ENCODE measurements around the gene CACNG7.

The CACNG7 gene

GRCh38 chr19:53879140-53880081, 29.7 kb upstream of the CACNG7 start:
- peak; percentile 88 for DNase-seq

DNA sequence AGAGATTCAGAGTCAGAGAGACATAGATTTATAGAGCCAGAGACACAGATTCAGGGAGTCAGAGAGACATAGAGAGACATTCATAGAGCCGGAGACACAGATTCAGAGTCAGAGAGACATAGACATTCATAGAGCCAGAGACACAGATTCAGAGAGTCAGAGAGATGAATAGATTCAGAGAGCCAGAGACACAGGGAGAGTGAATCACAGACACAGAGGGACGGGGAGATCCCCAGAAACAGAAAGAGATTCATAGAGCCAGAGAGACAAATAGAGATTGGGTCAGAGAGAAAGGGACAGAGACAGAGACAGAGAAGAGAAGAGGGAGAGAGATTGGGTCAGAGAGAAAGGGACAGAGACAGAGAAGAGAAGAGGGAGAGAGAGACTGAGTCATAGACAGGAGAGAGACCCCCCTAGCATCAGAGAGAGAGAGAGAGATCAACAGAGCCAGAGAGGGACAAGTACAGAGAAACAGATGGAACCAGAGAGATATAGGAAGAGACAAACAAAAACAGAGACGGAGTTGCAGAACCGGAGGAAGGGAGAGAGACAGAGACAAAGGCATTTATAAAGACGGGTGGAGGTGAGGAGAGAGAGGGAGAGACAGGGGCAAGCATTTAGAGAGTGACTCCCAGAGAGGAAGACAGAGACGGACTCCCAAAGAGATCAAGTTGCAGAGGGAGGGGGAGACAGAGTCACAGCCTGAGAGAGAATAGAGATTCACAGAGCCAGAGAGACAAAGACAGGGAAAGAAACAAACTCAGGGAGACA, 28.2 kb upstream of the CACNG7 start:
- no peak for DNase-seq

DNA sequence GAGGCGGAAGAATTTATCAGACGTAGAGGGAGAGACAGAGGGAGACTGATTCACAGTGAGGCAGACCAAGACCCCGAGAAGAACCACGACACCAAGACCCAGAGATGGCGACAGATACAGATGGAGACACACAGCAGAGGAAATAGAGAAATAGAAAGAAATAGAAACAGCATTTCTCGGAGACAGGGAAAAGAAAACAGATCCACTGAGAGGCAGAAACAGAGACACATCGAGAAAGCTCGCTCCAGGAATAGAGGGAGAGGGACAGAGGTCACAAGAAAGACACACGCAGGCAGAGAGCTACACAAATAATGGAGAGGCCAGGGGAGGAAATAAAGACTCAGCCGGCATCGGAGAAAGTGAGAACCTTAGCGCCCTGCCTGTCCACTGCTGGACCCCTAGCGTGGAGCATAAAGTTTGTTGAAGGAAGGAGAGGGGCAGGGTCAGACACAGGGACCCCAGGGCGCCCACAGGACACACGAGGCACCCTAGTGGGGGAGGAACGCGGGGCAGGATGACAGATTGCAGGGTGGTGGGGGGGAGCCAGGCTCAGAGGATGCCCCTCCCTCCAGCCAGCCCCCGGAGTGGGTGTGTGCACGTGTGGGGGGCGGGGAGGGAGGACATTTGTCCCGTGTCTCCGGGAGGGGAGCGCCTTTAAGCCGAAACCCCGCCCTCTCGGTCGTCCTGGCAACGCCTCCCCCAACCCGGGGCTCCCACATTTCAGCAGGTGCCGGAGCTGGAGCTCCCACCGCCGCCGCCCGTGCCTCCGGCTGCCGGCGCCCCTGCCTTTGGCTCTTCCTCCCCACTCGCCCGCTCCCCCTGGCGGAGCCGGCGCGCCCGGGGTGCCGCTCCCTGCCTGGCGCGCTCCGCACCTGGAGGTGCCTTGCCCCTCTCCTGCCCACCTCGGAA, 27.3 kb upstream of the CACNG7 start, which contains the start of gene PRKCG:
TSS of gene PRKCG (plus strand) at position 716 of the 909 bp plus-strand sequence. CDS start 298 bp downstream, outside the sequence.
- DNase-seq, result peak; percentile 76

- DNase-seq, result no peak
Observed at GRCh38 chr19:53882391-53883050, 26.6 kb upstream of the CACNG7 start.

- DNase-seq, result peak; percentile 57
Observed at GRCh38 chr19:53883231-53883661, 25.8 kb upstream of the CACNG7 start.

DNA sequence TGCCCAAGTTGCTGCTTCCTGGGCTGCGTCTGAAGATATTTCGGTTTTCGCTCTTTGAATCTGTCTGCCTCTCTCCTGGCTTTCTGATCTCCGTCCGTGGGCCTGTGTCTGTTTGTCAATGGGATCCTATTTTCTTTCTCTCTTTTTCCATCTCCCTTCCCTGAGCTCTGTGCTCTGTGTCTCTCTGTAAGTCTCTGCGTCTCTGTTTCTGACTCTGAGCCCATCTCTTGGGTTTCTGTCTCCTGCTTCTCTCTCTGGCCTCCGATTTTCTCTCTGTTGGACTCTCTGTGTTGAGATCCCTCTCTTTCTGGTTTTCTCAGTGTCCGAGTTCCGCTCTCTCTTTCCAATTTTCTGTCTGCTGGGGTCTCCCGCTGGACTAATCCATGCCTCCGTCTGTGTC, 25.3 kb upstream of the CACNG7 start:
- no peak for DNase-seq

GRCh38 chr19:53884256-53884655, 24.8 kb upstream of the CACNG7 start:
- no peak for DNase-seq

- no peak for DNase-seq
Observed at GRCh38 chr19:53885036-53885435, 24.0 kb upstream of the CACNG7 start.

GRCh38 chr19:53892301-53892980, 16.6 kb upstream of the CACNG7 start:
- no peak for DNase-seq

DNA sequence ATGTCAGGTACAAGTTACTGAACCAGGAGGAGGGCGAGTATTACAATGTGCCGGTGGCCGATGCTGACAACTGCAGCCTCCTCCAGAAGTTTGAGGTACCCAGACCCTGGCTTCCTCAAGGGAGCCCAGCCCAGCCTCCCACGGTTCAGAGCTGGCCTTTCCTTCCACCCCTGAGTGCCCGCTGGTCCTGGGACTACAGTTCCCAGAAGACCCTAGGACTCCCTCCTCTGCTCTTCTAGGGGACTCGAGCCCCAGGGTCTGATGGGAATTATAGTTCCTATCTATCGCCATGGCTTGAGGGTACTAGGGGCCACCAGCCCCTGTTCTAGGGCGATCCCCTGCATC, 16.1 kb upstream of the CACNG7 start:
- DNase-seq, result no peak

- no peak for DNase-seq
Observed at GRCh38 chr19:53894707-53895106, 14.4 kb upstream of the CACNG7 start.

DNA sequence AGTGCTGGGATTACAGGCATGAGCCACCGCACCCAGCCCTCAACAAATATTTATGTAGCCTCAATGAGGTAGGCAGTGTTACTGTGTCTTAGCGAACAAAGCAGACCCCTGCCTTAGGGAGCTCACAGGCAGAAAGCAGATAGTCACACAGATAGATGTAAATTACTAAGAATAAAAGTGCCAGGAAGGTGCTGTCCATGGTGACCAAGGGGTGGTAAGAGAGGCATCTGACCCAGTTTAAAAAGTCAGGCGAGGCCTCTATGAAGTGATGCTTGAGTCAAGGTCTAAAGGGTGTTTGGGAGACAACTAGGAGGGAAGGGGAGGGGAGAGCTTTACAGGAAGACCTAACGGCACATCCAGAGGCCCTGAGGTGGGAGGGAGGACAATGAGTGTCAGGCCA, 12.4 kb upstream of the CACNG7 start:
- DNase-seq, result no peak

GRCh38 chr19:53897459-53897858, 11.6 kb upstream of the CACNG7 start:
- no peak for DNase-seq

- no peak for DNase-seq
Observed at GRCh38 chr19:53898166-53898565, 10.9 kb upstream of the CACNG7 start.

- DNase-seq, result no peak
Observed at GRCh38 chr19:53898636-53899341, 10.3 kb upstream of the CACNG7 start.

DNA sequence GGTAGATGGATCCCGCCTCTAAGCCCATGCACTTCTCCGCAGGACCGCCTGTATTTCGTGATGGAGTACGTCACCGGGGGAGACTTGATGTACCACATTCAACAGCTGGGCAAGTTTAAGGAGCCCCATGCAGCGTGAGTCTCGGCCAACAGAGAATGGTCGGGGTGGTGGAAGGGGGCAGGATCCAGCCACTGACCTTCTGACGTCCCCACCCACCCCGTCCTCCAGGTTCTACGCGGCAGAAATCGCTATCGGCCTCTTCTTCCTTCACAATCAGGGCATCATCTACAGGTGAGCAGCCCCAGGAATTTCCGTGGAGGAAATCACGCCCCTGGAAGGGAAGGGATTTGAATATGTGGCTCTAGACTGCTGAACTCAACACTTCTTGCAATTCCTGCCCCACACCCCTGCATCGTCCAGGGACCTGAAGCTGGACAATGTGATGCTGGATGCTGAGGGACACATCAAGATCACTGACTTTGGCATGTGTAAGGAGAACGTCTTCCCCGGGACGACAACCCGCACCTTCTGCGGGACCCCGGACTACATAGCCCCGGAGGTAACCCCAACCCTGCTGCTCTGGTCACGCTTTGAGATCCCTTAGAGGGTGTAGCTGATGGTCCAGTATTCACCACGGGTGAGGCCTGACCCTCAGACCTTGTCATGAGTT, 8.8 kb upstream of the CACNG7 start:
- DNase-seq, result no peak

GRCh38 chr19:53903055-53903680, 5.9 kb upstream of the CACNG7 start:
- peak; percentile 52 for DNase-seq

DNA sequence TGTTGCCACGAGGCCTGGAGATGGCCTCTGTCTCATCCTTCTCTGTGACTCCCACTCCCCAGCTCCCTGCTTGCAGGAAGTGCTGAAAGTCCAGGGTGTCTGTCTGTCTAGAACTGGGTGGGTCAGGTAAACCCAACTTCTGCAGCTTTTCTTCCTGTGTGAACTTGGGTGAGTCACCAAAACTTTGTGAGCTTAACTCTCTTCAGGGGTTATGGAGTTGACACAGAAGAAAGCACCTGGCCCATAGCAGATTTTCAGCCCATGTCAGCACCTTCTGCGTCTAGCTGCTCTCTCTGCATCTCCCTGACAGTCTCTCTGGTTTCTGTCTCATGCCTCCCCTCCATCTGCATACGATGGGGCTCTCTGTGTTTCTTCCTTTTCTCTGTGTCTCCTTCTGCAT, 4.2 kb upstream of the CACNG7 start:
- no peak for DNase-seq

DNA sequence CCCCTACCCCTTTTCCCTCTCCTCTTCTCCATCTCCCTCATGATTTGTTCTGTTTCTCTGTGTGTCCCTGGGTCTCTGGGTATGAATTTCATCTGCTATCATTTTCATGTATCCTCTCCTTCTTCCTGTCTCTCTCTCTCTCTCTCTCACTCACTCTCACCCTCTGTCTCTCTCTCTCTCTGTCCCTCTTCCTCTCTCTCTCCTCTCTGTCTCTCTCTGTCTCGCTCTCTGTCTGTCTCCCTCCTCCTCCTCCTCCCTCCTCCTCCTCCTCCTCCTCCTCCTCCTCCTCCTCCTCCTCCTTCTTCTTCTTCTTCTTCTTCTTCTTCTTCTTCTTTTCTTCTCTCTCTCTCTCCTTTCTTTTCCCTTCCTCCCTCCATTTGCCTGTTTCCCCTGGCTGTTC, 3.3 kb upstream of the CACNG7 start:
- DNase-seq, result no peak

All from CD4-positive, alpha-beta T cell treated with Interleukin-17A for 1 hour (primary cell).